ENCODE results near the gene DGKA.

DNA sequence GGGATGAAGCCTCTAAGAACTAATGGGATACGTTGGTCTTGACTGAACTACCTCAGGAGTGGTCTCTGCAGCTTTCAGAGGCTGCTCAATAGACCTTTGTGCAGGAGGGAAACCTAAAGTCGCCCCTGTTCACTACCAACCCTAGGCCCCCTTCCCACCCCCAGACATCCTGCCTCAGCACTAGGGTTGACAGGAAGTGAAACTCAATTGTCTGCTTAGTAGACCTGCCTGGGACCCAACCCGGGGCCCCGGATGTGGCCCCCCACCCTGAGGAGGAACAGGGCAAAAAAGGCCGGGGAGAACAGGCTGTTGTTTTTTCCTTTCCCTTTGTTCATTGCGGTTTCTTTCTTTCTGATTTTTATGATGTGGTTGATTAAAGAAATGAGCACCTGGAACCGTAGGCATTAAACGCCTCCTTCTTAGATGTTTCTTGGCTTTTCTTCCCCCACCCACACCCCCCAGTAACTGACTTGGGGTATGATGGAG lies 1.6 kb upstream of the DGKA start:
- TF ChIP-seq EZH2phosphoT487 (IDR thresholded peaks at IDR 0.05; ENCODE audit: borderline replicate concordance, low read depth, low read length), result no peak
- TF ChIP-seq, protein P1, sequence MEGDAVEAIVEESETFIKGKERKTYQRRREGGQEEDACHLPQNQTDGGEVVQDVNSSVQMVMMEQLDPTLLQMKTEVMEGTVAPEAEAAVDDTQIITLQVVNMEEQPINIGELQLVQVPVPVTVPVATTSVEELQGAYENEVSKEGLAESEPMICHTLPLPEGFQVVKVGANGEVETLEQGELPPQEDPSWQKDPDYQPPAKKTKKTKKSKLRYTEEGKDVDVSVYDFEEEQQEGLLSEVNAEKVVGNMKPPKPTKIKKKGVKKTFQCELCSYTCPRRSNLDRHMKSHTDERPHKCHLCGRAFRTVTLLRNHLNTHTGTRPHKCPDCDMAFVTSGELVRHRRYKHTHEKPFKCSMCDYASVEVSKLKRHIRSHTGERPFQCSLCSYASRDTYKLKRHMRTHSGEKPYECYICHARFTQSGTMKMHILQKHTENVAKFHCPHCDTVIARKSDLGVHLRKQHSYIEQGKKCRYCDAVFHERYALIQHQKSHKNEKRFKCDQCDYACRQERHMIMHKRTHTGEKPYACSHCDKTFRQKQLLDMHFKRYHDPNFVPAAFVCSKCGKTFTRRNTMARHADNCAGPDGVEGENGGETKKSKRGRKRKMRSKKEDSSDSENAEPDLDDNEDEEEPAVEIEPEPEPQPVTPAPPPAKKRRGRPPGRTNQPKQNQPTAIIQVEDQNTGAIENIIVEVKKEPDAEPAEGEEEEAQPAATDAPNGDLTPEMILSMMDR (conservative IDR thresholded peaks at IDR 0.05; ENCODE audit: low read length), result no peak
